Keratinocyte (primary cell): Measurements from ENCODE around the gene CCDC192. TPM values are rescaled to one million over a fixed set of nuclear protein-coding genes. Genes with fewer than 3 reads are reported as not detected.

Experiments used
- DNase-seq: peaks from one replicate; pipeline ENCODE4 v3.0.0-alpha.2; 2011; ENCODE audit warnings: low read depth, missing footprints, low spot score
- FAIRE-seq: peaks from 2 replicates; lab custom pipeline; 2011; peaks lifted over from hg19 to GRCh38; lab: Jason Lieb, UNC
- H2AFZ ChIP-seq: 2 replicates; pipeline ENCODE4 v1.6.0; 2012; ENCODE audit warnings: low read length, control low read depth, inconsistent platforms; ENCODE audit not compliant: control insufficient read depth
- H3K27ac ChIP-seq: 2 replicates; pipeline ENCODE4 v1.5.1; 2011; ENCODE audit warnings: low read length; ENCODE audit not compliant: control insufficient read depth, insufficient read depth
- H3K27me3 ChIP-seq: 3 replicates; pipeline ENCODE4 v1.6.0; 2011; ENCODE audit warnings: low read length; ENCODE audit not compliant: control insufficient read depth, insufficient read depth; ENCODE audit errors: extremely low read depth
- H3K36me3 ChIP-seq, 2 experiments: 2 replicates in 1 of 2; 3 replicates in 1 of 2; pipeline ENCODE4 v1.5.1; 2011; ENCODE audit warnings: low read length in 2 of 2, mild to moderate bottlenecking in 1 of 2; ENCODE audit not compliant: control insufficient read depth in 2 of 2, insufficient read depth in 2 of 2; ENCODE audit errors: extremely low read depth in 1 of 2
- H3K4me1 ChIP-seq: 3 replicates; pipeline ENCODE4 v1.5.1; 2011; ENCODE audit warnings: low read length; ENCODE audit not compliant: control insufficient read depth, insufficient read depth; ENCODE audit errors: extremely low read depth
- H3K4me2 ChIP-seq: 3 replicates; pipeline ENCODE4 v1.6.0; 2011; ENCODE audit warnings: low read depth, low read length; ENCODE audit not compliant: control insufficient read depth, insufficient read depth; ENCODE audit errors: extremely low read depth
- H3K4me3 ChIP-seq, 3 experiments: fragments of 200-600 bp in 1 of 3; sonication (generic) in 1 of 3; 2 replicates in 2 of 3; 3 replicates in 1 of 3; pipeline ENCODE4 v1.5.1; 2011 to 2016; ENCODE audit warnings: low read length in 3 of 3, mild to moderate bottlenecking in 3 of 3, control low read depth in 2 of 3, inconsistent platforms in 1 of 3, low read depth in 1 of 3, mixed read lengths in 1 of 3, mixed run types in 1 of 3, moderate library complexity in 1 of 3; ENCODE audit not compliant: control insufficient read depth in 2 of 3, insufficient read depth in 2 of 3; ENCODE audit errors: extremely low read depth in 1 of 3
- H3K79me2 ChIP-seq: 2 replicates; pipeline ENCODE4 v1.6.0; 2012; ENCODE audit warnings: low read length; ENCODE audit not compliant: control insufficient read depth, insufficient read depth
- H3K9ac ChIP-seq: 3 replicates; pipeline ENCODE4 v1.6.0; 2011; ENCODE audit warnings: low read length; ENCODE audit not compliant: control insufficient read depth, insufficient read depth; ENCODE audit errors: extremely low read depth
- H3K9me1 ChIP-seq: 3 replicates; pipeline ENCODE4 v1.6.0; 2011; ENCODE audit warnings: low read length; ENCODE audit not compliant: control insufficient read depth, insufficient read depth; ENCODE audit errors: extremely low read depth
- H3K9me3 ChIP-seq: 2 replicates; pipeline ENCODE4 v1.5.1; 2012; ENCODE audit warnings: low read depth, low read length; ENCODE audit not compliant: control insufficient read depth
- H4K20me1 ChIP-seq: 3 replicates; pipeline ENCODE4 v1.6.0; 2011; ENCODE audit warnings: low read length; ENCODE audit not compliant: control insufficient read depth, insufficient read depth; ENCODE audit errors: extremely low read depth
- CTCF ChIP-seq, 3 experiments: IDR thresholded peaks in 1 of 3; conservative IDR thresholded peaks in 1 of 3; optimal IDR thresholded peaks in 1 of 3; 2 replicates in 2 of 3; 3 replicates in 1 of 3; pipeline versions ENCODE3 to v1.5.1; 2011; ENCODE audit warnings: low read length in 3 of 3, mild to moderate bottlenecking in 3 of 3, moderate library complexity in 2 of 3, control low read depth in 1 of 3, inconsistent platforms in 1 of 3; ENCODE audit not compliant: insufficient read depth in 2 of 3; ENCODE audit errors: extremely low read depth in 1 of 3
- EZH2 ChIP-seq: IDR thresholded peaks from one replicate; pipeline ENCODE4 v1.6.1; 2012; ENCODE audit warnings: inconsistent platforms, mild to moderate bottlenecking, low read length, moderate library complexity
- dilution Hi-C: fragments of 300-500 bp; cut with MboI; formaldehyde crosslinking; loops from one replicate; pipeline ENCODE4 v1.7.0; 2020; ENCODE audit warnings: low sequenced_read_pairs; ENCODE audit not compliant: extremely low pct_ligation_motif_present
- polyA plus RNA-seq, 5 experiments: library from polyadenylated mRNA; depleted of rRNA in 3 of 5; stranded (reverse) in 3 of 5; stranded (forward) in 1 of 5; unstranded in 1 of 5; fragments of >200 nt; gene quantifications; 1 replicate in 1 of 5; 2 replicates in 3 of 5; 3 replicates in 1 of 5; pipeline versions ENCODE4 v1.2.1 to v1.2.3, GENCODE V29; 2011 to 2012; ENCODE audit warnings: missing spikeins in 2 of 5, low read depth in 1 of 5, low replicate concordance in 1 of 5

Gene CCDC192
- polyA plus RNA-seq, 1 donor (not counting 4 experiments of a cell fraction or from before 2014, with no cell fraction given) = not detected

- no peak for DNase-seq
- Histone ChIP-seq H3K36me3 (no peaks in the 10 kb centered on the region), H3K4me2 (no peak overlapping the region), H4K20me1 (no peaks in the 10 kb centered on the region), H3K79me2 (no peaks in the 10 kb centered on the region), H3K27me3 (no peaks in the 10 kb centered on the region), H3K9me1 (no peaks in the 10 kb centered on the region), H2AFZ (no peak overlapping the region), H3K9ac (no peak overlapping the region), H3K27ac (no peak overlapping the region), H3K9me3 (no peaks in the 10 kb centered on the region), H3K4me1 (no peaks in the 10 kb centered on the region), H3K4me3 (no peak overlapping the region)
- no peak for FAIRE-seq
- no peak for TF ChIP-seq EZH2
- TF ChIP-seq CTCF (optimal IDR thresholded peaks at IDR 0.05 in 1 of 3, IDR thresholded peaks at IDR 0.05 in 1 of 3, conservative IDR thresholded peaks at IDR 0.05 in 1 of 3; ENCODE audit: extremely low read depth in 1 of 3, insufficient read depth in 2 of 3, low read length in 3 of 3) = no peak
- dilution Hi-C loops = no loop called here
Observed at GRCh38 chr5:127919818-127920217, 216.6 kb downstream of the CCDC192 start.

- Histone ChIP-seq H3K9ac (no peak overlapping the region), H3K4me3 (no peak overlapping the region), H3K27me3 (no peaks in the 10 kb centered on the region), H3K9me1 (no peaks in the 10 kb centered on the region), H3K27ac (no peak overlapping the region), H3K4me1 (peaks cover 5% of the 10 kb centered on the region), H3K4me2 (no peak overlapping the region), H4K20me1 (no peaks in the 10 kb centered on the region), H3K9me3 (no peaks in the 10 kb centered on the region), H3K36me3 (no peaks in the 10 kb centered on the region), H3K79me2 (no peaks in the 10 kb centered on the region), H2AFZ (no peak overlapping the region)
- dilution Hi-C loops = no loop called here
- no peak for FAIRE-seq
- no peak for DNase-seq
- TF ChIP-seq CTCF (optimal IDR thresholded peaks at IDR 0.05 in 1 of 3, IDR thresholded peaks at IDR 0.05 in 1 of 3, conservative IDR thresholded peaks at IDR 0.05 in 1 of 3; ENCODE audit: extremely low read depth in 1 of 3, insufficient read depth in 2 of 3, low read length in 3 of 3) (no peak), EZH2 (no peak)
Observed at GRCh38 chr5:127920936-127921335, 217.7 kb downstream of the CCDC192 start.
